SU-DHL-6 (cell line): ENCODE results near the gene PIK3CA.

Experiments
- EZH2phosphoT487 ChIP-seq: fragments of 200-600 bp; sonication (generic), shearing (Covaris generic); conservative IDR thresholded peaks from 2 replicates; pipeline ENCODE4 v1.6.1; 2018; ENCODE audit warnings: mild to moderate bottlenecking, antibody characterized with exemption, low read length, moderate library complexity, mixed read lengths
- TF ChIP-seq, protein P1 (sequence below): fragments of 200-600 bp; sonication (generic); IDR thresholded peaks from one replicate; pipeline ENCODE4 v1.5.1; 2017; ENCODE audit warnings: antibody characterized with exemption, mild to moderate bottlenecking, low read length, moderate library complexity; ENCODE audit not compliant: insufficient read depth, poor library complexity, severe bottlenecking

DNA sequence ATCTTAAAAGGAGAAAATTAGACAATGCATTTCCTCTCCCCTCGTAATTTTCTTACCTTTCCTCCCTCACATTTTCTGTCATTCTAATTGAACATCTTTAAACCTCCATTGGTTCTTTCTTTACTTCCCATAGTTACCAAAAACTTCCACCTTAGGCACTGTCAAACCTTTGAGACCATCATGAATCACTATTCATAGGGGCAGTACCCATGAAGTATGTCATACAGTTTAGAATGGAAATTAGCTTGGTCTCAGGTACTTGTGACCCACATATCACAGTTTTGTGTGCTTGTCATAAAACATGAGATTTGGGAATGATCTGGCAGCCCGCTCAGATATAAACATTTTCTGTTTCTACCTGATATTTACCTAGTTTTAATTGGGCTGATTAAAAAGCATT, 52.6 kb downstream of the PIK3CA start:
- TF ChIP-seq, protein P1, sequence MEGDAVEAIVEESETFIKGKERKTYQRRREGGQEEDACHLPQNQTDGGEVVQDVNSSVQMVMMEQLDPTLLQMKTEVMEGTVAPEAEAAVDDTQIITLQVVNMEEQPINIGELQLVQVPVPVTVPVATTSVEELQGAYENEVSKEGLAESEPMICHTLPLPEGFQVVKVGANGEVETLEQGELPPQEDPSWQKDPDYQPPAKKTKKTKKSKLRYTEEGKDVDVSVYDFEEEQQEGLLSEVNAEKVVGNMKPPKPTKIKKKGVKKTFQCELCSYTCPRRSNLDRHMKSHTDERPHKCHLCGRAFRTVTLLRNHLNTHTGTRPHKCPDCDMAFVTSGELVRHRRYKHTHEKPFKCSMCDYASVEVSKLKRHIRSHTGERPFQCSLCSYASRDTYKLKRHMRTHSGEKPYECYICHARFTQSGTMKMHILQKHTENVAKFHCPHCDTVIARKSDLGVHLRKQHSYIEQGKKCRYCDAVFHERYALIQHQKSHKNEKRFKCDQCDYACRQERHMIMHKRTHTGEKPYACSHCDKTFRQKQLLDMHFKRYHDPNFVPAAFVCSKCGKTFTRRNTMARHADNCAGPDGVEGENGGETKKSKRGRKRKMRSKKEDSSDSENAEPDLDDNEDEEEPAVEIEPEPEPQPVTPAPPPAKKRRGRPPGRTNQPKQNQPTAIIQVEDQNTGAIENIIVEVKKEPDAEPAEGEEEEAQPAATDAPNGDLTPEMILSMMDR, result no peak
- no peak for TF ChIP-seq EZH2phosphoT487
